Fibroblast of lung (primary cell): ENCODE data around the gene LRCH3. TPM values are rescaled to one million over a fixed set of nuclear protein-coding genes. Genes with fewer than 3 reads are reported as not detected.

ENCODE experiments used
- DNase-seq, 2 donors: peaks; one replicate each; pipeline versions ENCODE4 v3.0.0 to v3.0.0-alpha.2; 2010; ENCODE audit warnings: low read depth in 2 of 2
- H2AFZ ChIP-seq: 2 replicates; pipeline ENCODE4 v1.5.1; 2012; ENCODE audit warnings: low read length, control low read depth, inconsistent platforms
- H3K27ac ChIP-seq: 2 replicates; pipeline ENCODE4 v1.5.1; 2011; ENCODE audit warnings: low read length, control low read depth; ENCODE audit not compliant: insufficient read depth
- H3K27me3 ChIP-seq: 2 replicates; pipeline ENCODE4 v1.5.1; 2011; ENCODE audit warnings: mild to moderate bottlenecking, low read length; ENCODE audit not compliant: control insufficient read depth, insufficient read depth
- H3K36me3 ChIP-seq: 2 replicates; pipeline ENCODE4 v1.5.1; 2011; ENCODE audit warnings: low read length; ENCODE audit not compliant: control insufficient read depth, insufficient read depth
- H3K4me1 ChIP-seq: 2 replicates; pipeline ENCODE4 v1.5.1; 2011; ENCODE audit warnings: low read length; ENCODE audit not compliant: control insufficient read depth, insufficient read depth; ENCODE audit errors: extremely low read depth
- H3K4me2 ChIP-seq: 2 replicates; pipeline ENCODE4 v1.5.1; 2011; ENCODE audit warnings: low read length, control low read depth; ENCODE audit not compliant: insufficient read depth; ENCODE audit errors: extremely low read depth
- H3K4me3 ChIP-seq, 4 experiments: fragments of 200-600 bp in 1 of 4; sonication (generic) in 1 of 4; replicated peaks in 1 of 4; 2 replicates each; pipeline ENCODE4 v1.5.1; 2011 to 2016; ENCODE audit warnings: low read length in 4 of 4, low read depth in 3 of 4, mild to moderate bottlenecking in 3 of 4, control low read depth in 2 of 4, inconsistent platforms in 1 of 4, mixed read lengths in 1 of 4; ENCODE audit not compliant: insufficient read depth in 1 of 4; ENCODE audit errors: control extremely low read depth in 1 of 4
- H3K79me2 ChIP-seq: 2 replicates; pipeline ENCODE4 v1.5.1; 2012; ENCODE audit warnings: mild to moderate bottlenecking, low read length, inconsistent platforms; ENCODE audit not compliant: control insufficient read depth, insufficient read depth
- H3K9ac ChIP-seq: 2 replicates; pipeline ENCODE4 v1.5.1; 2011; ENCODE audit warnings: mild to moderate bottlenecking, low read length, control low read depth; ENCODE audit not compliant: insufficient read depth
- H3K9me3 ChIP-seq: 2 replicates; pipeline ENCODE4 v1.5.1; 2012; ENCODE audit warnings: low read depth, low read length; ENCODE audit not compliant: control insufficient read depth, insufficient read depth
- H4K20me1 ChIP-seq: 2 replicates; pipeline ENCODE4 v1.5.1; 2011; ENCODE audit warnings: low read length; ENCODE audit not compliant: control insufficient read depth, insufficient read depth; ENCODE audit errors: extremely low read depth
- CTCF ChIP-seq, 2 donors: IDR thresholded peaks in 1 of 2; conservative IDR thresholded peaks in 1 of 2; 1 replicate in 1 of 2; 2 replicates in 1 of 2; pipeline ENCODE4 v1.5.1; 2011 to 2012; ENCODE audit warnings: low read length in 2 of 2, control low read depth in 1 of 2, inconsistent platforms in 1 of 2, low read depth in 1 of 2, mild to moderate bottlenecking in 1 of 2
- EZH2 ChIP-seq: IDR thresholded peaks from 2 replicates; pipeline ENCODE4 v1.5.1; 2012; ENCODE audit warnings: low read length, control low read depth, mild to moderate bottlenecking; ENCODE audit errors: missing control alignments
- polyA plus RNA-seq, 2 donors: library from polyadenylated mRNA; depleted of rRNA in 1 of 2; stranded (reverse) in 1 of 2; unstranded in 1 of 2; fragments of >200 nt; gene quantifications; 2 replicates each; pipeline ENCODE4 v1.2.1, GENCODE V29; 2011 to 2012; ENCODE audit warnings: missing spikeins in 1 of 2
- total RNA-seq: library from RNA; depleted of rRNA; stranded (reverse); fragments of >200 nt; gene quantifications from 2 replicates; pipeline ENCODE4 v1.2.1, GENCODE V29; 2014

The LRCH3 gene
- total and polyA plus RNA-seq, 2 donors (not counting 1 experiment from before 2014, with no cell fraction given): 42.9 to 87.2 TPM

GRCh38 chr3:197901626-197902025 lies 110.6 kb downstream of the LRCH3 start:
- Histone ChIP-seq H3K4me1 (peaks cover 6% of the 10 kb centered on the region), H3K79me2 (no peaks in the 10 kb centered on the region), H3K27ac (no peak overlapping the region), H4K20me1 (no peaks in the 10 kb centered on the region), H3K4me3 (no peak overlapping the region), H3K36me3 (no peaks in the 10 kb centered on the region), H3K4me2 (no peak overlapping the region), H2AFZ (no peak overlapping the region), H3K9me3 (no peaks in the 10 kb centered on the region), H3K9ac (no peak overlapping the region), H3K27me3 (no peaks in the 10 kb centered on the region)
- no peak for TF ChIP-seq EZH2
- TF ChIP-seq CTCF (conservative IDR thresholded peaks at IDR 0.05 in 1 of 2, IDR thresholded peaks at IDR 0.05 in 1 of 2; ENCODE audit: low read depth in 1 of 2, low read length in 2 of 2): no peak
- no peak for DNase-seq

- no peaks in the 10 kb centered on the region for H3K27me3 ChIP-seq
- no peaks in the 10 kb centered on the region for H4K20me1 ChIP-seq
- DNase-seq: peak; percentile 88 to 96
- H3K9ac ChIP-seq: no peak overlapping the region
- no peaks in the 10 kb centered on the region for H3K36me3 ChIP-seq
- H3K27ac ChIP-seq: peak overlapping the region; percentile 38
- no peak overlapping the region for H3K4me2 ChIP-seq
- no peak overlapping the region for H3K4me3 ChIP-seq
- H3K79me2 ChIP-seq: no peaks in the 10 kb centered on the region
- H3K9me3 ChIP-seq: no peaks in the 10 kb centered on the region
- H2AFZ ChIP-seq: no peak overlapping the region
- TF ChIP-seq EZH2 (no peak), CTCF (conservative IDR thresholded peaks at IDR 0.05 in 1 of 2, IDR thresholded peaks at IDR 0.05 in 1 of 2; ENCODE audit: low read depth in 1 of 2, low read length in 2 of 2) (peak; percentile 90 to 96)
- H3K4me1 ChIP-seq: peaks cover 6% of the 10 kb centered on the region
Measured at GRCh38 chr3:197906023-197906849, 115.2 kb downstream of the LRCH3 start.

DNA sequence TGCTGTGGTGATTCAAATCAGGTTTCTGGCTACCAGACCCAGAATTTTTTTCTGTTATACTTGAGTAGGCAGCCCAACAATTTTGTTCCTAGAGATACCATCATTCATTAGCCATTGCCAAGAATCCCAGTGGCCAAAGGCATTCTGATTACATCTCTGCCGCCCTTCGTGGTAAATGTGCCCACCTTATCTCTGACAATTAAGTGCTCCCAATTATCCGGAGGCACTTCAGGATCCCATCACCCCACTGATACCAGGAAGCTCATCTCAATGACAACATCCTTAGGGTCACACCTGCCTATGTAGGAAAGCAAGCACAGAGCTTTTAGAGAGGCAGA lies 115.8 kb downstream of the LRCH3 start:
- Histone ChIP-seq H2AFZ (no peak overlapping the region), H3K27me3 (no peaks in the 10 kb centered on the region), H3K9me3 (no peaks in the 10 kb centered on the region), H3K36me3 (no peaks in the 10 kb centered on the region), H3K27ac (no peak overlapping the region), H3K4me2 (no peak overlapping the region), H3K79me2 (no peaks in the 10 kb centered on the region), H3K9ac (no peak overlapping the region), H3K4me1 (peaks cover 6% of the 10 kb centered on the region), H4K20me1 (no peaks in the 10 kb centered on the region), H3K4me3 (no peak overlapping the region)
- TF ChIP-seq CTCF (conservative IDR thresholded peaks at IDR 0.05 in 1 of 2, IDR thresholded peaks at IDR 0.05 in 1 of 2; ENCODE audit: low read depth in 1 of 2, low read length in 2 of 2): no peak
- no peak for TF ChIP-seq EZH2
- no peak for DNase-seq
